Liver (tissue), 9 donors: Measurements from ENCODE around the gene CDH23. TPM values are rescaled to one million over a fixed set of nuclear protein-coding genes. Genes with fewer than 3 reads are reported as not detected.

ENCODE experiments used
- DNase-seq: peaks from one replicate; pipeline ENCODE4 v3.0.0-alpha.2; 2017; ENCODE audit warnings: low spot score
- H3K27ac ChIP-seq, 2 donors: one replicate each; pipeline ENCODE4 v1.7.0; 2013; ENCODE audit warnings: inconsistent platforms in 2 of 2, low read length in 2 of 2, control low read depth in 1 of 2, low read depth in 1 of 2, mild to moderate bottlenecking in 1 of 2
- H3K27me3 ChIP-seq, 4 donors: one replicate each; pipeline versions ENCODE4 v1.6.1 to v1.7.0; 2013; ENCODE audit warnings: low read length in 3 of 4, inconsistent platforms in 1 of 4, mild to moderate bottlenecking in 1 of 4, moderate library complexity in 1 of 4; ENCODE audit not compliant: control insufficient read depth in 4 of 4, insufficient read depth in 4 of 4
- H3K36me3 ChIP-seq, 4 donors: one replicate each; pipeline versions ENCODE4 v1.6.1 to v1.7.0; 2013; ENCODE audit warnings: low read length in 3 of 4, mild to moderate bottlenecking in 3 of 4, low read depth in 1 of 4, moderate library complexity in 1 of 4; ENCODE audit not compliant: control insufficient read depth in 4 of 4, insufficient read depth in 3 of 4
- H3K4me1 ChIP-seq, 4 donors: one replicate each; pipeline versions ENCODE4 v1.6.1 to v1.7.0; 2013; ENCODE audit warnings: low read length in 3 of 4, mild to moderate bottlenecking in 3 of 4, moderate library complexity in 1 of 4; ENCODE audit not compliant: control insufficient read depth in 4 of 4, insufficient read depth in 4 of 4
- H3K4me3 ChIP-seq, 3 donors: one replicate each; pipeline versions ENCODE4 v1.6.1 to v1.7.0; 2013; ENCODE audit warnings: low read length in 3 of 3, control low read depth in 1 of 3, low read depth in 1 of 3, mild to moderate bottlenecking in 1 of 3
- H3K9ac ChIP-seq, 2 donors: one replicate each; pipeline ENCODE4 v1.7.0; 2013; ENCODE audit warnings: low read length in 2 of 2, mild to moderate bottlenecking in 2 of 2, moderate library complexity in 2 of 2, control low read depth in 1 of 2, low read depth in 1 of 2
- H3K9me3 ChIP-seq, 4 donors: one replicate each; pipeline versions ENCODE4 v1.6.1 to v1.7.0; 2013; ENCODE audit warnings: low read length in 3 of 4; ENCODE audit not compliant: control insufficient read depth in 4 of 4
- ATF3 ChIP-seq: IDR thresholded peaks from 2 replicates; pipeline ENCODE4 v1.6.1; 2016; ENCODE audit warnings: antibody characterized with exemption
- CTCF ChIP-seq: fragments of 150-350 bp; IDR thresholded peaks from 2 replicates; pipeline ENCODE4 v1.5.1; 2017; ENCODE audit warnings: improper control_type of control experiment, low read depth, low read length; ENCODE audit not compliant: missing input control
- FOXA1 ChIP-seq: IDR thresholded peaks from 2 replicates; pipeline ENCODE4 v1.6.1; 2016; ENCODE audit warnings: antibody characterized with exemption
- FOXA2 ChIP-seq: IDR thresholded peaks from 2 replicates; pipeline ENCODE4 v1.6.1; 2016; ENCODE audit warnings: antibody characterized with exemption
- GABPA ChIP-seq, 2 donors: IDR thresholded peaks in 1 of 2; conservative IDR thresholded peaks in 1 of 2; 2 replicates each; pipeline ENCODE4 v1.6.1; 2016; ENCODE audit warnings: antibody characterized with exemption in 2 of 2, mild to moderate bottlenecking in 1 of 2, moderate library complexity in 1 of 2
- HNF4A ChIP-seq, 2 donors: conservative IDR thresholded peaks; 2 replicates each; pipeline ENCODE4 v1.6.1; 2016; ENCODE audit warnings: antibody characterized with exemption in 2 of 2, mild to moderate bottlenecking in 2 of 2
- HNF4G ChIP-seq: IDR thresholded peaks from 2 replicates; pipeline ENCODE4 v1.6.1; 2016; ENCODE audit warnings: antibody characterized with exemption
- JUND ChIP-seq, 2 donors: IDR thresholded peaks; 2 replicates each; pipeline ENCODE4 v1.6.1; 2016; ENCODE audit warnings: antibody characterized with exemption in 2 of 2
- MAX ChIP-seq: IDR thresholded peaks from 2 replicates; pipeline ENCODE4 v1.6.1; 2016; ENCODE audit warnings: antibody characterized with exemption
- NR2F2 ChIP-seq: IDR thresholded peaks from 2 replicates; pipeline ENCODE4 v1.6.1; 2016; ENCODE audit warnings: antibody characterized with exemption
- REST ChIP-seq: IDR thresholded peaks from 2 replicates; pipeline ENCODE4 v1.6.1; 2016; ENCODE audit warnings: antibody characterized with exemption, mild to moderate bottlenecking
- RXRA ChIP-seq, 2 donors: IDR thresholded peaks; 2 replicates each; pipeline ENCODE4 v1.6.1; 2017 to 2018; ENCODE audit warnings: antibody characterized with exemption in 2 of 2, mild to moderate bottlenecking in 1 of 2
- TAF1 ChIP-seq: conservative IDR thresholded peaks from 2 replicates; pipeline ENCODE4 v1.6.1; 2016; ENCODE audit warnings: antibody characterized with exemption, mild to moderate bottlenecking
- ZBTB33 ChIP-seq: IDR thresholded peaks from 2 replicates; pipeline ENCODE4 v1.6.1; 2016; ENCODE audit warnings: antibody characterized with exemption
- WGBS: extraction: QIAGEN DNeasy Blood & Tissue Kit; methylation state at CpG from one replicate; pipeline ENCODE4 v1.1.7; 2013; 5-methylcytosine and 5-hydroxymethylcytosine counted together
- polyA plus RNA-seq, 2 donors: library from polyadenylated mRNA; stranded (reverse) in 1 of 2; unstranded in 1 of 2; fragments of 200-250 nt in 1 of 2; fragments of >200 nt in 1 of 2; fragmentation: Nextera tagmentation in 1 of 2; extraction: Ambion mirVana in 1 of 2; gene quantifications; one replicate each; pipeline versions ENCODE4 v1.2.1 to v1.2.3, GENCODE V29; 2013 to 2015
- total RNA-seq, 2 donors: library from RNA; depleted of rRNA; stranded (reverse); fragments of >200 nt; gene quantifications; one replicate each; pipeline ENCODE4 v1.2.3, GENCODE V29; 2014
- donor health status: healthy.
- donor health status: healthy.
- donor health status: healthy.
- donor health status: healthy.
- donor health status: healthy.

CDH23 gene
- total and polyA plus RNA-seq, 4 donors = 1.5 to 4.7 (median 3.4) TPM

GRCh38 chr10:71577345-71577744 is 180.6 kb downstream of the CDH23 start (continued):
- TF ChIP-seq GABPA (IDR thresholded peaks at IDR 0.05 in 1 of 2, conservative IDR thresholded peaks at IDR 0.05 in 1 of 2) (no peak), ZBTB33 (no peak), ATF3 (no peak), TAF1 (no peak)

GRCh38 chr10:71578069-71578468 is 181.3 kb downstream of the CDH23 start:
- H3K9me3 ChIP-seq = no peaks in the 10 kb centered on the region
- no peak overlapping the region for H3K4me3 ChIP-seq
- no peak overlapping the region for H3K27ac ChIP-seq
- no peak for TF ChIP-seq NR2F2
- TF ChIP-seq FOXA1 = no peak
- no peak for TF ChIP-seq HNF4A (conservative IDR thresholded peaks at IDR 0.05)
- TF ChIP-seq ATF3 = no peak
- no peak for TF ChIP-seq RXRA (IDR thresholded peaks at IDR 0.05)
- TF ChIP-seq ZBTB33 = no peak
- TF ChIP-seq CTCF = no peak
- no peak for TF ChIP-seq FOXA2
- TF ChIP-seq HNF4G = no peak
- TF ChIP-seq TAF1 = no peak
- no peak for TF ChIP-seq JUND (IDR thresholded peaks at IDR 0.05)
- TF ChIP-seq GABPA (IDR thresholded peaks at IDR 0.05 in 1 of 2, conservative IDR thresholded peaks at IDR 0.05 in 1 of 2) = no peak
- H3K4me1 ChIP-seq = peaks cover 2 to 25% (median 10%) of the 10 kb centered on the region in 4 donors
- 92% methylated on average over 10 of the region's 10 CpGs for WGBS
- DNase-seq = no peak
- H3K27me3 ChIP-seq = no peaks in the 10 kb centered on the region
- no peaks in the 10 kb centered on the region for H3K36me3 ChIP-seq
- no peak overlapping the region for H3K9ac ChIP-seq

GRCh38 chr10:71579668-71580067 is 182.9 kb downstream of the CDH23 start:
- Histone ChIP-seq H3K27ac (no peak overlapping the region), H3K4me1 (peaks cover 2 to 32% (median 12%) of the 10 kb centered on the region in 4 donors), H3K9me3 (no peaks in the 10 kb centered on the region), H3K27me3 (no peaks in the 10 kb centered on the region), H3K4me3 (no peak overlapping the region), H3K36me3 (no peaks in the 10 kb centered on the region), H3K9ac (no peak overlapping the region)
- DNase-seq = no peak
- WGBS = 94% methylated on average over 5 of the region's 5 CpGs
- no peak for TF ChIP-seq REST
- no peak for TF ChIP-seq ZBTB33
- TF ChIP-seq MAX = no peak
- TF ChIP-seq FOXA1 = no peak
- TF ChIP-seq HNF4G = no peak
- no peak for TF ChIP-seq FOXA2
- TF ChIP-seq GABPA (IDR thresholded peaks at IDR 0.05 in 1 of 2, conservative IDR thresholded peaks at IDR 0.05 in 1 of 2) = no peak
- TF ChIP-seq CTCF = no peak
